K562 (cell line): Measurements from ENCODE around the gene KISS1R. TPM values are rescaled to one million over a fixed set of nuclear protein-coding genes. Genes with fewer than 3 reads are reported as not detected.

Experiments
- CBFB ChIP-seq: sonication (generic); formaldehyde crosslinking; IDR thresholded peaks from 2 replicates; pipeline ENCODE4 v1.4.0; 2020; ENCODE audit warnings: mild to moderate bottlenecking, missing genetic modification reagents
- E2F6 ChIP-seq, 2 experiments: IDR thresholded peaks; 2 replicates each; pipeline ENCODE4 v1.6.1; 2011; ENCODE audit warnings: borderline replicate concordance in 1 of 2, control low read depth in 1 of 2, low read depth in 1 of 2, low read length in 1 of 2, mild to moderate bottlenecking in 1 of 2, mixed read lengths in 1 of 2, moderate library complexity in 1 of 2; ENCODE audit not compliant: insufficient read depth in 1 of 2, insufficient read length in 1 of 2, poor library complexity in 1 of 2, severe bottlenecking in 1 of 2; ENCODE audit errors: extremely low read depth in 1 of 2
- EGR1 ChIP-seq: fragments of 450-650 bp; conservative IDR thresholded peaks from 2 replicates; pipeline ENCODE4 v1.6.1; 2017; ENCODE audit warnings: mild to moderate bottlenecking
- EP400 ChIP-seq: fragments of 450-650 bp; IDR thresholded peaks from 2 replicates; pipeline ENCODE4 v1.6.1; 2017; ENCODE audit warnings: antibody characterized with exemption, mild to moderate bottlenecking, moderate library complexity
- GABPA ChIP-seq: fragments of 200-800 bp; sonication (Bioruptor generic); conservative IDR thresholded peaks from 2 replicates; pipeline ENCODE4 v1.6.1; 2016; ENCODE audit warnings: low read depth, missing genetic modification characterization, missing compliant biosample characterization
- HDAC1 ChIP-seq, 2 experiments: fragments of 450-650 bp; IDR thresholded peaks; 2 replicates each; pipeline ENCODE4 v1.6.1; 2016 to 2017; ENCODE audit warnings: inconsistent platforms in 1 of 2, mild to moderate bottlenecking in 1 of 2, moderate library complexity in 1 of 2
- HNRNPLL ChIP-seq: fragments of 200-400 bp; formaldehyde crosslinking; IDR thresholded peaks from 2 replicates; pipeline ENCODE4 v1.6.1; 2017; ENCODE audit warnings: low read length, low read depth, mild to moderate bottlenecking; ENCODE audit not compliant: poor library complexity, severe bottlenecking
- MAX ChIP-seq: sonication (generic); formaldehyde crosslinking; IDR thresholded peaks from 2 replicates; pipeline ENCODE4 v1.9.0; 2022; ENCODE audit warnings: mild to moderate bottlenecking, missing genetic modification reagents
- MITF ChIP-seq: IDR thresholded peaks from 2 replicates; pipeline ENCODE4 v1.6.1; 2014; ENCODE audit warnings: antibody characterized with exemption
- MNT ChIP-seq, 2 experiments: fragments of 450-650 bp; conservative IDR thresholded peaks; 2 replicates each; pipeline ENCODE4 v1.6.1; 2017; ENCODE audit warnings: mild to moderate bottlenecking in 2 of 2, moderate library complexity in 2 of 2
- NCOA4 ChIP-seq: fragments of 450-650 bp; IDR thresholded peaks from 2 replicates; pipeline ENCODE4 v1.6.1; 2018; ENCODE audit warnings: mild to moderate bottlenecking; ENCODE audit not compliant: partially characterized antibody
- POLR2B ChIP-seq: fragments of 450-650 bp; IDR thresholded peaks from 2 replicates; pipeline ENCODE4 v1.6.1; 2018; ENCODE audit warnings: low read depth; ENCODE audit not compliant: partially characterized antibody
- RFX1 ChIP-seq: fragments of 450-650 bp; IDR thresholded peaks from 2 replicates; pipeline ENCODE4 v1.6.1; 2016; ENCODE audit warnings: mild to moderate bottlenecking, moderate library complexity
- SP1 ChIP-seq: sonication (generic); formaldehyde crosslinking; IDR thresholded peaks from 2 replicates; pipeline ENCODE4 v1.8.1; 2022; ENCODE audit warnings: mild to moderate bottlenecking, missing genetic modification reagents
- TFAP4 ChIP-seq: sonication (generic); formaldehyde crosslinking; IDR thresholded peaks from 2 replicates; pipeline ENCODE4 v1.8.0; 2022; ENCODE audit warnings: missing genetic modification reagents, mild to moderate bottlenecking, moderate library complexity, borderline replicate concordance
- THRB ChIP-seq: fragments of 450-650 bp; formaldehyde crosslinking; conservative IDR thresholded peaks from 2 replicates; pipeline ENCODE4 v1.4.0; 2022; ENCODE audit warnings: mild to moderate bottlenecking, missing genetic modification characterization
- ZBTB2 ChIP-seq: fragments of 450-650 bp; IDR thresholded peaks from 2 replicates; pipeline ENCODE4 v1.6.1; 2016; ENCODE audit warnings: antibody characterized with exemption
- polyA plus RNA-seq, 8 experiments: library from polyadenylated mRNA; depleted of rRNA in 4 of 8; stranded (reverse) in 5 of 8; unstranded in 3 of 8; fragments of >200 nt; fragmentation: Nextera tagmentation in 2 of 8; fragmentation: Illumina TruSeq in 1 of 8; extraction: Ambion mirVana in 2 of 8; extraction: Trizol in 1 of 8; gene quantifications; 2 replicates each; pipeline versions ENCODE4 v1.2.1 to v1.2.3, GENCODE V29; 2011 to 2014; ENCODE audit warnings: inconsistent platforms in 1 of 8, missing spikeins in 1 of 8
- total RNA-seq, 7 experiments: library from RNA; depleted of rRNA in 6 of 7; stranded (reverse); fragments of >200 nt in 6 of 7; fragmentation: Illumina TruSeq in 2 of 7; extraction: Trizol in 2 of 7; gene quantifications; 2 replicates each; pipeline versions ENCODE4 v1.2.1 to v1.2.3, GENCODE V29; 2011 to 2021; ENCODE audit warnings: low replicate concordance in 1 of 7

The KISS1R gene
- total and polyA plus RNA-seq, 9 of the 15 experiments (the other 6 are each of a cell fraction or from before 2014, with no cell fraction given), result 0.37 to 39.4 (median 2.0) TPM

- peak; percentile 62 for TF ChIP-seq ZBTB2
- TF ChIP-seq POLR2B, result peak; percentile 65
- peak; percentile 86 to 94 for TF ChIP-seq MNT (conservative IDR thresholded peaks at IDR 0.05)
- no peak for TF ChIP-seq NCOA4
- TF ChIP-seq MITF, result no peak
- peak; percentile 29; the same call in 1 of the 2 replicates for TF ChIP-seq SP1
- TF ChIP-seq HNRNPLL, result no peak
- peak; percentile 36; the same call in 1 of the 2 replicates for TF ChIP-seq TFAP4
- TF ChIP-seq THRB (CRISPR knock-in tag), result peak; percentile 88; the same call in 1 of the 2 replicates
- TF ChIP-seq CBFB (CRISPR knock-in tag), result no peak
- TF ChIP-seq RFX1, result no peak
- TF ChIP-seq EP400, result peak; percentile 59; the same call in 1 of the 2 replicates
- TF ChIP-seq GABPA, result peak; percentile 68
- TF ChIP-seq MAX, result peak; percentile 62
- TF ChIP-seq E2F6 (IDR thresholded peaks at IDR 0.05; ENCODE audit: borderline replicate concordance in 1 of 2, extremely low read depth in 1 of 2, insufficient read depth in 1 of 2, insufficient read length in 1 of 2, low read depth in 1 of 2, low read length in 1 of 2, poor library complexity in 1 of 2, severe bottlenecking in 1 of 2), result peak; percentile 21 to 35
- peak in 1 of 2 experiments; percentile 68; a peak in 2 of 4 replicates for TF ChIP-seq HDAC1 (IDR thresholded peaks at IDR 0.05)
- peak; percentile 72 for TF ChIP-seq EGR1
Measured at GRCh38 chr19:900302-901111, 16.6 kb upstream of the KISS1R start (continued).
